ENCODE measurements around the gene NR3C2.

DNA sequence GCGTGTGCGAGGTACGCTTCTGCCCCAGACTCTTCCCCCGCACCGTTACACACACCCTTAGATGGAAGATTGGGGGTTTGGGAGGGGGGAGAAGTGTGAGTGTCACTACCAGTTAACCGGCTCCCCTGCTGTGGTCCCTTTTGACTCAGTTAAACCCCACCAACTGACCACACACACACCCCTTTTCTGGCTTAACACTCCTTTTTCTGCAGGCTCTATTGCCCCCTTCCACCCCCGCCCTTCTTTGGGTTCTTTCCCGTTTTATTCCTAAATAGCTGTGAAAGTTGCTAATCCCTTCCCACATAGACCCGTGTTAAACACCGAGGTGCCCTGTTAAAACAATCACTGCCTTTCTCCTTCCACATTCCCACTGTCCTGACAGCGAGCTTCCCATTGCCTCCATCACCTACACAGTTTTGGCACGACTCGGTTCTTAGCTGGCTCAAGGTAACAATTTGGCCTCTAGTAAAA, 3.7 kb upstream of the NR3C2 start:
- TF ChIP-seq, protein P1, sequence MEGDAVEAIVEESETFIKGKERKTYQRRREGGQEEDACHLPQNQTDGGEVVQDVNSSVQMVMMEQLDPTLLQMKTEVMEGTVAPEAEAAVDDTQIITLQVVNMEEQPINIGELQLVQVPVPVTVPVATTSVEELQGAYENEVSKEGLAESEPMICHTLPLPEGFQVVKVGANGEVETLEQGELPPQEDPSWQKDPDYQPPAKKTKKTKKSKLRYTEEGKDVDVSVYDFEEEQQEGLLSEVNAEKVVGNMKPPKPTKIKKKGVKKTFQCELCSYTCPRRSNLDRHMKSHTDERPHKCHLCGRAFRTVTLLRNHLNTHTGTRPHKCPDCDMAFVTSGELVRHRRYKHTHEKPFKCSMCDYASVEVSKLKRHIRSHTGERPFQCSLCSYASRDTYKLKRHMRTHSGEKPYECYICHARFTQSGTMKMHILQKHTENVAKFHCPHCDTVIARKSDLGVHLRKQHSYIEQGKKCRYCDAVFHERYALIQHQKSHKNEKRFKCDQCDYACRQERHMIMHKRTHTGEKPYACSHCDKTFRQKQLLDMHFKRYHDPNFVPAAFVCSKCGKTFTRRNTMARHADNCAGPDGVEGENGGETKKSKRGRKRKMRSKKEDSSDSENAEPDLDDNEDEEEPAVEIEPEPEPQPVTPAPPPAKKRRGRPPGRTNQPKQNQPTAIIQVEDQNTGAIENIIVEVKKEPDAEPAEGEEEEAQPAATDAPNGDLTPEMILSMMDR (conservative IDR thresholded peaks at IDR 0.05; ENCODE audit: low read depth, low read length) = no peak
- TF ChIP-seq EZH2 (IDR thresholded peaks at IDR 0.05; ENCODE audit: low read length, unreplicated experiment) (no peak), EZH2phosphoT487 (IDR thresholded peaks at IDR 0.05; ENCODE audit: borderline replicate concordance, low read length) (no peak)
